ENCODE results near the gene CLCN1.

GRCh38 chr7:143368387-143368786 lies 52.5 kb downstream of the CLCN1 start:
- TF ChIP-seq, protein P1, sequence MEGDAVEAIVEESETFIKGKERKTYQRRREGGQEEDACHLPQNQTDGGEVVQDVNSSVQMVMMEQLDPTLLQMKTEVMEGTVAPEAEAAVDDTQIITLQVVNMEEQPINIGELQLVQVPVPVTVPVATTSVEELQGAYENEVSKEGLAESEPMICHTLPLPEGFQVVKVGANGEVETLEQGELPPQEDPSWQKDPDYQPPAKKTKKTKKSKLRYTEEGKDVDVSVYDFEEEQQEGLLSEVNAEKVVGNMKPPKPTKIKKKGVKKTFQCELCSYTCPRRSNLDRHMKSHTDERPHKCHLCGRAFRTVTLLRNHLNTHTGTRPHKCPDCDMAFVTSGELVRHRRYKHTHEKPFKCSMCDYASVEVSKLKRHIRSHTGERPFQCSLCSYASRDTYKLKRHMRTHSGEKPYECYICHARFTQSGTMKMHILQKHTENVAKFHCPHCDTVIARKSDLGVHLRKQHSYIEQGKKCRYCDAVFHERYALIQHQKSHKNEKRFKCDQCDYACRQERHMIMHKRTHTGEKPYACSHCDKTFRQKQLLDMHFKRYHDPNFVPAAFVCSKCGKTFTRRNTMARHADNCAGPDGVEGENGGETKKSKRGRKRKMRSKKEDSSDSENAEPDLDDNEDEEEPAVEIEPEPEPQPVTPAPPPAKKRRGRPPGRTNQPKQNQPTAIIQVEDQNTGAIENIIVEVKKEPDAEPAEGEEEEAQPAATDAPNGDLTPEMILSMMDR (conservative IDR thresholded peaks at IDR 0.05 in 1 of 2, IDR thresholded peaks at IDR 0.05 in 1 of 2; ENCODE audit: extremely low read depth in 1 of 2, insufficient read depth in 1 of 2, low read depth in 1 of 2, low read length in 2 of 2), result no peak
- TF ChIP-seq EZH2 (IDR thresholded peaks at IDR 0.05; ENCODE audit: borderline replicate concordance, low read length), result no peak

All from mammary epithelial cell (primary cell).